ENCODE results near the gene PCP4. TPM values are rescaled to one million over a fixed set of nuclear protein-coding genes. Genes with fewer than 3 reads are reported as not detected.

The PCP4 gene
- total RNA-seq = not detected in 2 replicates

DNA sequence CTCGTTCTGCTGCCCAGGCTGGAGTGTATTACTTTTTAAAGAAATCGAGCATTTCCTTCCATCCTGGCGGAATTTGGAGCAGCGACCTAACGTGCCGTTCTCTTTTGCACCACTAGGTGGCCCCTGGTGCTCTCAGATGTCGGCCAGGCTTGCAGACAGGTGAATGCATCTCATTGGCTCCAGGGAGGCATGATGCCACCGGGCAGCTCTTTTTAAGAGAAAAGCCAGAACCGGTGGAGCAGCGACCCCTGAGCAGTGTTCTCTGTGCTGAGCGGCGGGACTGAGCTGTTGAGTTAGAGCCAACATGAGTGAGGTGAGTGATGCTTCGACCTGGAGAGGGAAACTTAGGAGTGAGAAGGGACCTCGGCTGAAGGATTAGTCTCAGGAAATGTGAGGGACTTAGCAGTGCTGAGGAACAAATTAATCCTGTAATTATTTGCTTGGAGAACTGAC is at the start of gene PCP4:
PCP4 (plus strand) TSS at position 241 of the 453 bp plus-strand sequence; CDS start at position 305, 64 bp downstream.

Other genes with a start within 250 kb of the PCP4 start
- gene IGSF5, start 122.3 kb upstream of the PCP4 start, total RNA-seq = not detected in 2 replicates

Data from cardiac atrium fibroblast (primary cell).